Skeletal muscle tissue (tissue), 4 donors: ENCODE results near the gene KCNAB1. TPM values are rescaled to one million over a fixed set of nuclear protein-coding genes. Genes with fewer than 3 reads are reported as not detected.
A peak's percentile ranks its signal among the peaks of the same experiment; 100 is the strongest.

Source experiments
- H3K27ac ChIP-seq: one replicate; pipeline ENCODE4 v1.7.0; 2013; ENCODE audit warnings: mild to moderate bottlenecking, low read depth, low read length, inconsistent platforms
- H3K27me3 ChIP-seq, 3 donors: one replicate each; pipeline ENCODE4 v1.7.0; 2013; ENCODE audit warnings: low read length in 3 of 3; ENCODE audit not compliant: control insufficient read depth in 3 of 3, insufficient read depth in 3 of 3
- H3K36me3 ChIP-seq, 3 donors: one replicate each; pipeline ENCODE4 v1.7.0; 2013; ENCODE audit warnings: low read length in 3 of 3; ENCODE audit not compliant: control insufficient read depth in 3 of 3, insufficient read depth in 3 of 3
- H3K4me1 ChIP-seq, 3 donors: one replicate each; pipeline ENCODE4 v1.7.0; 2013; ENCODE audit warnings: low read length in 3 of 3, mild to moderate bottlenecking in 3 of 3; ENCODE audit not compliant: control insufficient read depth in 3 of 3, insufficient read depth in 3 of 3
- H3K4me3 ChIP-seq, 3 donors: one replicate each; pipeline ENCODE4 v1.7.0; 2013; ENCODE audit warnings: low read length in 3 of 3
- H3K9ac ChIP-seq, 3 donors: one replicate each; pipeline ENCODE4 v1.7.0; 2013; ENCODE audit warnings: low read length in 3 of 3, mild to moderate bottlenecking in 3 of 3, moderate library complexity in 2 of 3, low read depth in 1 of 3
- H3K9me3 ChIP-seq, 3 donors: one replicate each; pipeline ENCODE4 v1.7.0; 2013; ENCODE audit warnings: low read length in 3 of 3; ENCODE audit not compliant: control insufficient read depth in 3 of 3
- total RNA-seq: library from RNA; depleted of rRNA; stranded (reverse); fragments of >200 nt; gene quantifications from one replicate; pipeline ENCODE4 v1.2.3, GENCODE V29; 2014
- donor health status: Osteomylitis.

Gene KCNAB1
- total RNA-seq, 1 donor from 2014 or later, result 4.2 TPM

DNA sequence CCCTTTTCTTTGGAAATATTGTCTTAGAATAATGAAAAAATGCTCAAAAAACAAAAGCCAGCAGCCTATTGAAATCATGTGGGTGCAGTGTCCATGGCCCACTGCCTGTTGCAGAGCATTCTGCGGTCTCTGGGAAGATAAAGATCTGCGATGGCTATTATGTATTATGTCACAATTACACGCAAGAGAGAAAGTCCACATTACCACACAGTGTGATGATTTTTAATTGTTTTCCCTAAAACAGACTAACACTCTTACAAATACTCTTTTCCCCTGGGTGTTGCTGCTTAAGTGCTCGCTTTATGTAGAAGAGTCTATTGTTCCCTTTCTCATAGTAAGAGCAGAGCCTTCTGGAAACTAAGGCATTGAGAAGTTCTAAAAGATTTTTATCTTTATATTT is 402.3 kb downstream of the KCNAB1 start:
- no peak overlapping the region for H3K4me3 ChIP-seq
- H3K27me3 ChIP-seq, result no peaks in the 10 kb centered on the region
- H3K36me3 ChIP-seq, result no peaks in the 10 kb centered on the region
- H3K9ac ChIP-seq, result no peak overlapping the region
- H3K4me1 ChIP-seq, result no peaks in the 10 kb centered on the region
- no peaks in the 10 kb centered on the region for H3K9me3 ChIP-seq
- H3K27ac ChIP-seq, result no peak overlapping the region

DNA sequence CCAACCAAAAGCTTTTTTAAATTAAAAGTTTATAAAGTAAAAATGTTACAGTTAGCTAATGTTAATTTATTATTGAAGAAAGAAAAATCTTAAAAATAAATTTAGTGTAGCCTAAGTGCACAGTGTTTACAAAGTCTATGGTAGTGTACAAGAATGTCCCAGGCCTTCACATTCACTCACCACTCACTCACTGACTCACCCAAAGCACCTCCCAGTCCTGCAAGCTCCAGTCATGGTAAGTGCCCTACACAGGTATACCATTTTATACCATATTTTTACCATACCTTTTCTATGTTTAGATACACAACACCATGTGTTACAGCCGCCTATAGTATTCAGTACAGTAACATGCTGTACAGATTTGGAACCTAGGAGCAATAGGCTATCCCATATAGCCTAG is 405.4 kb downstream of the KCNAB1 start:
- Histone ChIP-seq H3K27ac (no peak overlapping the region), H3K27me3 (no peaks in the 10 kb centered on the region), H3K4me3 (no peak overlapping the region), H3K4me1 (no peaks in the 10 kb centered on the region), H3K36me3 (no peaks in the 10 kb centered on the region), H3K9ac (no peak overlapping the region), H3K9me3 (no peaks in the 10 kb centered on the region)

DNA sequence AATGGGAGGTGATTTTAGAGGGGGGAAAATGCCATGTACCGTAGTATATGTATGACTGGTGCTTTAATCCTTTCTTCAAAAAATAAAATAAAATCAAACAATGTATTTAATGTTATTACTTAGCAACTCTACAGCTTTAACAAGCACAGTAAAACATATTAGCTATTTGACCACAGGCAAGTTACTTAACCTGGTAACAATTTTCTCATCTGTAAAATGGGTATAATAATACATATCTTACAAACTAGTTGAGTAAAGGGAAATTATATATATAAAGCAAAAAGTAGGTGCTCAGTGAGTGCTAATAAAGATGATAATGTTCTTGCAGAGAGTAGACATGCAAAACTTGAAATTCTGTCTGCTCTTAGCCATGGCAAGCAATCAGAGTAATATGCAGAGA is 406.7 kb downstream of the KCNAB1 start:
- no peaks in the 10 kb centered on the region for H3K36me3 ChIP-seq
- H3K4me1 ChIP-seq, result no peaks in the 10 kb centered on the region
- no peak overlapping the region for H3K27ac ChIP-seq
- no peak overlapping the region for H3K4me3 ChIP-seq
- H3K27me3 ChIP-seq, result no peaks in the 10 kb centered on the region
- H3K9ac ChIP-seq, result no peak overlapping the region
- no peaks in the 10 kb centered on the region for H3K9me3 ChIP-seq

DNA sequence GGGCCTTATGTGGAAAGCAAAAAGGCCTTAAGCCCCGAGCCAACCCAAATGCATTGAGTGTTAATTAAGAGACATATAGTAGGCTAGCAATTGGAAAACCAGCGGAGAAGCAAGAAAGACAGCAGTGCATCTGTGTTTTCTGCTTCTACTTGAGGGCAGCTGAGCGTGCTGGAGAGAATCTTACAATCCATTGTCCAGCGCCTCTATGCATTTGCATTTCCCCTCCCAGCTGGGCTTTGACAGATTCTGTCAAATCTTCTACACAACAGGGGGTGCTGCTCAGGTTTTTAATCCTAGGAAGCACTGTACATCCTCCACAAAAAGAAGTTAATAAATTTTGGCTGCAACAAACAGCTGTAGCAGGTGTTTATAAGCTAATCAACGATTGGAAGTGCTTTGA is 410.6 kb downstream of the KCNAB1 start:
- Histone ChIP-seq H3K9ac (no peak overlapping the region), H3K36me3 (no peaks in the 10 kb centered on the region), H3K4me3 (no peak overlapping the region), H3K4me1 (peaks cover 10 to 11% (median 11%) of the 10 kb centered on the region in 3 donors), H3K9me3 (no peaks in the 10 kb centered on the region), H3K27me3 (no peaks in the 10 kb centered on the region), H3K27ac (no peak overlapping the region)

DNA sequence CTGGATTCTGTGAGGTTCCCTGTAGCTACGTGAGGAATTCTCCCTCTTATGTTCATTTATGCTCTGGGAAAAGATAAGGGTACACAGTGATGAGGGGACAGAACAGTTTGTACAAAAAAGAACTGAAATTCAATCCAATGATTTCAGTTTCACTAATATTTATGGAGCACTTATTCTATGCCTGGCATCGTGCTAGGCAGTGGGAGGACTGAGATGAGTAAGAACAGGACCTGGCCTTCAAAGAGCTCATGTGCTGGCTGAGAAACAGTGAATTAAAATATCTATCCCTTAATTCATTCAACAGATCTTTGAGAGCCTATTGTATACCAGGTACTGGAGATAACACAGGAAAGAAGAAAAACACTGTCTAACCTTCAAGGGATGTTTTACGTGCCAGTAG is 412.4 kb downstream of the KCNAB1 start:
- no peak overlapping the region for H3K4me3 ChIP-seq
- no peak overlapping the region for H3K9ac ChIP-seq
- H3K36me3 ChIP-seq, result no peaks in the 10 kb centered on the region
- no peaks in the 10 kb centered on the region for H3K27me3 ChIP-seq
- no peak overlapping the region for H3K27ac ChIP-seq
- H3K4me1 ChIP-seq, result peaks cover 10 to 11% (median 11%) of the 10 kb centered on the region in 3 donors
- H3K9me3 ChIP-seq, result no peaks in the 10 kb centered on the region

DNA sequence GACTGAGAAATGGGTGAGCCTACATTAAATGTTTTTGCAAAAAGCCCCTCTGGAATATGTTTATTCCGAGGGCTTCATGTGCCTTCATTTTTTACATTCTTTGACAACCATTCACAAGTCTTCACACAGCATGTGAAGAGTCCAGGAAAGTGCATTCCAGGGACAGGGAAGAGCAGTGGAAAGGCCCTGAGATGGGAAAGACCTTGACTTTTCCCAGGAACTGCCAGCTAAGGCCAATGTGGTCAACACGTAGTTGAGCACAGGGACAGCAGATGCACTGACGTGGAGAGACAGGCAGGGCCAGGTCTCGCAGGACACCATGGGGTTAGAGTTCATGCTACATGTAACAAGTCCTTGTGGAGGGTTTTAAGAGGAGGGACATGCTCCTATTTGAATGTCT is 412.8 kb downstream of the KCNAB1 start:
- Histone ChIP-seq H3K9ac (no peak overlapping the region), H3K36me3 (no peaks in the 10 kb centered on the region)

DNA sequence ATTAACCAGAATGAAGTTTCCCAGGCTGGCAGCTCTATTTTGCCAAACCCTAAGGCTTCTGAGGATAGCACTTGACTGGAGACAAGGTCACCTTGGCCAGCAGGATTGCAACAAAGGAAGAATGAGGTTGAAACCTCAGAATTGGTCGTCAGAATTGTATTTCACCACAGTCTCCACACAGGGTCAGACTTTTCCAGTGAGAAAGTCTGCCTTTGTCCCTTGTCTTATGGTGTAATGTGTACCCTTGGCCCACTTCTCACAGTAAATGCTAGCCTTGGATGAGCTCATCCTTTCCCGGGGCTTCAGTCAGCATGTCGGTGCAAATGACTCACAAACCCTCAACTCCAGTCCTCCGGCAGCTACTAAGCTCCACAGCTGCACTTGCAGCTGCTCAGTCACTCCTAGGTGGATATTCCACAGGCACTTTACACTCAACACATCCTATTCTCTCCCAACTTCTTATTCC is 414.8 kb downstream of the KCNAB1 start:
- Histone ChIP-seq H3K36me3 (peaks cover 3 to 5% (median 5%) of the 10 kb centered on the region in 3 donors), H3K27ac (peak overlapping the region; percentile 34), H3K4me3 (no peak overlapping the region), H3K9me3 (no peaks in the 10 kb centered on the region), H3K4me1 (peaks cover 10 to 11% (median 11%) of the 10 kb centered on the region in 3 donors), H3K27me3 (no peaks in the 10 kb centered on the region), H3K9ac (no peak overlapping the region)

More for the DNA sequence above, 412.8 kb downstream of the KCNAB1 start:
- Histone ChIP-seq H3K4me3 (no peak overlapping the region), H3K27ac (no peak overlapping the region), H3K27me3 (no peaks in the 10 kb centered on the region), H3K9me3 (no peaks in the 10 kb centered on the region), H3K4me1 (peaks cover 10 to 11% (median 11%) of the 10 kb centered on the region in 3 donors)

DNA sequence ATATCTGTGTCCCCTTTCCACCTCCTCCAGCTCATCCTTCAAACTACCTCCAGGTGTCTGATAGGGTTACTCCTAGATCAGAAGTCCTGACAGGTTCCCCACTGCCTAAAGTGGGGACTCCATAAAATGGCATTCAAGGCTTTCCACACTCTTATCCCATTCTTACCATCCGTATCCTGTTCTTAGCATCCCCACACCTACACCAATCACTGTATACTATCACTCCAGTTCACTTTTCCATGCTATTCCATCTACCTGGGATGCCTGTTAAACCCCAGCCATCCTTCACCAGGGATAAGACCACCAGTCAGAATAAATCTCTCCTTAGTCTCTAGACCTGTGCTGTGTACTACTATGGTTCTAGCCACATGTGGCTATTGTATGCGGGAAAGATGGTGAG is 415.4 kb downstream of the KCNAB1 start:
- Histone ChIP-seq H3K27me3 (no peaks in the 10 kb centered on the region), H3K9me3 (no peaks in the 10 kb centered on the region), H3K36me3 (peaks cover 3 to 6% (median 5%) of the 10 kb centered on the region in 3 donors), H3K27ac (peak overlapping the region; percentile 34), H3K9ac (no peak overlapping the region), H3K4me3 (no peak overlapping the region), H3K4me1 (peaks cover 10 to 11% (median 11%) of the 10 kb centered on the region in 3 donors)

DNA sequence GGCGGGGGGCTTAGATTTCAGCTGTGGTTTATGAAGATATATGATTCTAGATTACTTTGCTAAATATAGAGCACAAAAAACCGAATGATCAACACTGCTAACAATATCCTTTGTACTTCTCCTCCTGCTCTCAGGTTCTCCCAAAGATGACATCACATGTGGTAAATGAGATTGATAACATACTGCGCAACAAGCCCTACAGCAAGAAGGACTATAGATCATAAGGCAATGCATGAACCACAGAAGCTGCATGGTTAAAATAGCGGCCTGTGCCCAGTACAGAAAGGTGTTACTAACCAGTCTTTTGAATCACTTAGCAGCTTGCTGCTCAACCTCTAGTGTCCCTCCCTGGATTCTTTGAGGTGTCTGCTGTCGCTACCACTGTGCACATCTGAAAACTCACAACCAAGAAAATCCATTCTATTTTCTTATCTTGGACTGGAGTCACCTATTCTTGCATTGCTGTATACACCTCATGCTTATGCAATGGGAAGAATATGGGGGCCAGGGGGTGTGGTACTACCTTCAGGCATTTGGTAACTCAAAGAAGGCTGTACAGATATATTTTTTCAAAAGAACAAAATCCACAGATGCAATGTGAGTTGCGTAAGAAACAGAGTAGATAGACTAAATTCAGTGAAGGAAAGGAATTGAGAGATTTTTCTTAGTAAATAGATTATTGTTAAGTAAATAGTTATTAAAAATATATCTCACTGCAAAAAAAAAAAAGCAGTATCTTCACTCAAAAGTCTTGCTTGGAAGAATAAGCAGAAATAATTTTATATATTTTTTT is 416.3 kb downstream of the KCNAB1 start:
- peaks cover 3 to 12% (median 5%) of the 10 kb centered on the region in 3 donors for H3K36me3 ChIP-seq
- no peak overlapping the region for H3K27ac ChIP-seq
- H3K9ac ChIP-seq, result no peak overlapping the region

DNA sequence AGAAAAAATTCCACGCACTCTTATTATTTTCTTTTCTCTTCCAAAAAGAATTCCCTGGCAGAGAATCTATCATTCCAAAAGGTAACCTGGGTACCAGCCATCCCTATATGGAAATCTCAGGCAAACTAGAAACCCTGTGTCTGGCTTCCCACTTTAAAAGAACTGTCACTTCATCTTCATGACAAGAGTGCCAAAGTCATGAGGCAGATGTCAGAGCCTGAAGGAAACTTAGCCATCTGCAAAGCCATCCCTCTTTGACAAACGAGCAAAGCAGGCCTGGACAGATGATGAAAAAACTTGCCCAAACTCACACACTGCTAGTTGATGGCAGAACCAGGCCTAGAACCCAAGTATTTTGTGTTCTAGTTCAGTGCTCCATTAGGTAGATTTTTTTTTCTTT is 418.7 kb downstream of the KCNAB1 start:
- no peaks in the 10 kb centered on the region for H3K9me3 ChIP-seq
- peaks cover 3 to 16% (median 5%) of the 10 kb centered on the region in 3 donors for H3K36me3 ChIP-seq
- no peak overlapping the region for H3K27ac ChIP-seq
- no peak overlapping the region for H3K9ac ChIP-seq
- no peak overlapping the region for H3K4me3 ChIP-seq
- H3K27me3 ChIP-seq, result no peaks in the 10 kb centered on the region
- H3K4me1 ChIP-seq, result peaks cover 8 to 22% (median 11%) of the 10 kb centered on the region in 3 donors

More for the DNA sequence above, 416.3 kb downstream of the KCNAB1 start:
- no peaks in the 10 kb centered on the region for H3K9me3 ChIP-seq
- H3K4me1 ChIP-seq, result peaks cover 10 to 11% (median 11%) of the 10 kb centered on the region in 3 donors
- no peaks in the 10 kb centered on the region for H3K27me3 ChIP-seq
- no peak overlapping the region for H3K4me3 ChIP-seq
